Gastroesophageal sphincter (tissue), 4 donors: ENCODE results near the gene WNT11. TPM values are rescaled to one million over a fixed set of nuclear protein-coding genes. Genes with fewer than 3 reads are reported as not detected.

Source experiments
- ATAC-seq: fragments of 150-250 bp; one replicate; pipeline ENCODE4 v1.9.1; 2016; ENCODE audit warnings: mild to moderate bottlenecking, moderate library complexity
- H3K27ac ChIP-seq, 4 donors: fragments of 200-600 bp; sonication (generic) in 3 of 4; 1 replicate in 3 of 4; 2 replicates in 1 of 4; pipeline ENCODE4 v1.5.1; 2016 to 2019
- H3K27me3 ChIP-seq: fragments of 200-600 bp; sonication (generic); one replicate; pipeline ENCODE4 v1.5.1; 2019
- H3K36me3 ChIP-seq, 2 donors: fragments of 200-600 bp; sonication (generic); one replicate each; pipeline ENCODE4 v1.5.1; 2019; ENCODE audit warnings: control low read depth in 1 of 2
- H3K4me1 ChIP-seq, 3 donors: fragments of 200-600 bp; sonication (generic); 1 replicate in 2 of 3; 2 replicates in 1 of 3; pipeline ENCODE4 v1.5.1; 2016 to 2019; ENCODE audit warnings: control low read depth in 2 of 3
- H3K4me3 ChIP-seq, 2 donors: fragments of 200-600 bp; sonication (generic); one replicate each; pipeline ENCODE4 v1.5.1; 2019; ENCODE audit warnings: mild to moderate bottlenecking in 1 of 2, moderate library complexity in 1 of 2
- H3K9me3 ChIP-seq, 3 donors: fragments of 200-600 bp; sonication (generic); one replicate each; pipeline ENCODE4 v1.5.1; 2017 to 2019; ENCODE audit warnings: control low read depth in 2 of 3
- CTCF ChIP-seq, 4 experiments: fragments of 200-600 bp in 2 of 4; fragments of 450-650 bp in 2 of 4; sonication (generic) in 1 of 4; IDR thresholded peaks; one replicate each; pipeline ENCODE4 v1.5.1; 2017 to 2019; ENCODE audit warnings: antibody characterized with exemption in 4 of 4, mild to moderate bottlenecking in 2 of 4, moderate library complexity in 2 of 4
- EP300 ChIP-seq: sonication (generic); formaldehyde crosslinking; IDR thresholded peaks from one replicate; pipeline ENCODE4 v1.6.1; 2017; ENCODE audit warnings: antibody characterized with exemption, mild to moderate bottlenecking
- POLR2A ChIP-seq, 2 donors: fragments of 450-650 bp; IDR thresholded peaks; one replicate each; pipeline ENCODE4 v1.6.1; 2017; ENCODE audit warnings: antibody characterized with exemption in 2 of 2, mild to moderate bottlenecking in 2 of 2, moderate library complexity in 1 of 2
- POLR2AphosphoS5 ChIP-seq: sonication (generic); formaldehyde crosslinking; IDR thresholded peaks from one replicate; pipeline ENCODE4 v1.6.1; 2017; ENCODE audit warnings: antibody characterized with exemption
- WGBS, 2 donors: methylation state at CpG; one replicate each; pipeline ENCODE4 v1.1.5; 2018; ENCODE audit warnings: low coverage in 1 of 2; 5-methylcytosine and 5-hydroxymethylcytosine counted together
- total RNA-seq, 4 donors: library from RNA; depleted of rRNA; stranded (reverse); fragments of >200 nt; gene quantifications; one replicate each; pipeline ENCODE4 v1.1.0, GENCODE V29; 2016

Gene WNT11
- total RNA-seq, 4 donors from 2014 or later: 2.5 to 17.1 (median 5.4) TPM

DNA sequence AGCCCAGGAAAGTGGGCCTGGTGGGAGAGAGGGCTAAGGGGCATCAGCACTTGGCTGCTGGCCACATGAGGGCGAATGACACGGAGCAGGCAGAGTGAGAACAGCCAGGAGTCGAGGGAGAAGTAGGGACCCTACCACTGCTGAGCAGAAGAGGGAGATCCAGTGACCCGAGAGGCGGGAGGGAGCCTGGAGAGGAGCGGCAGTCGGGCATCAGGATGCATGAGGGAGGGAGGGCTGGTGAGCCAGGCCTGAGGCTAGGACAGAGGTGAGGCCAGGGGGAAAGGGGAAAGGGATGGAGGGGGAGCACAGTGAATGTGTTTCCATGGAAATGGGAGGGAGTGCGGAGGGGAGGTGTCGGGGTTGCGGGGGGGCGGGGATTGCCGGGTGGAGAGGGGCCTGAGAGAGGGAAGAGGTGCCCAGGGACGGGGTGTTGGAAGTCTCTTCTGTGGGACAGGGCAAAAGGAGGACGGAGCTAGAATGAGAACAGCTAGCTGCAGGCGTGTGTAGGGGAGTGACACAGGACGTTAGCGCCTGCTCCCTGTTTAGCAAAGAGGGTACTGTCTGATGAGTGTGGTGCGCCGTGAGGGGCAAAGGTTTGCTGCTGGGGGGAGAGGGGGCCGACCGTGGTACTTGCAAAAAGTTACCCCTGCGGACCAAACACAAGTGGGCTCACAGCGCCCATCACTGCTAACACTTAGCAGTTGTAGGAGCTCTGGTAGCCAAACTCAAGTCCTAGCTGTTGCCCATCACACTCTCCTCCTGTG, 37.1 kb upstream of the WNT11 start:
- Histone ChIP-seq H3K36me3 (no peaks in the 10 kb centered on the region), H3K4me3 (no peak overlapping the region), H3K4me1 (no peaks in the 10 kb centered on the region), H3K27me3 (peaks cover 9% of the 10 kb centered on the region), H3K27ac (no peak overlapping the region), H3K9me3 (no peaks in the 10 kb centered on the region)
- WGBS, 2 donors: 49 to 50% methylated on average over 15 to 16 of the region's 23 CpGs
- TF ChIP-seq CTCF (IDR thresholded peaks at IDR 0.05) (no peak), POLR2A (IDR thresholded peaks at IDR 0.05) (no peak)
- no peak for ATAC-seq

DNA sequence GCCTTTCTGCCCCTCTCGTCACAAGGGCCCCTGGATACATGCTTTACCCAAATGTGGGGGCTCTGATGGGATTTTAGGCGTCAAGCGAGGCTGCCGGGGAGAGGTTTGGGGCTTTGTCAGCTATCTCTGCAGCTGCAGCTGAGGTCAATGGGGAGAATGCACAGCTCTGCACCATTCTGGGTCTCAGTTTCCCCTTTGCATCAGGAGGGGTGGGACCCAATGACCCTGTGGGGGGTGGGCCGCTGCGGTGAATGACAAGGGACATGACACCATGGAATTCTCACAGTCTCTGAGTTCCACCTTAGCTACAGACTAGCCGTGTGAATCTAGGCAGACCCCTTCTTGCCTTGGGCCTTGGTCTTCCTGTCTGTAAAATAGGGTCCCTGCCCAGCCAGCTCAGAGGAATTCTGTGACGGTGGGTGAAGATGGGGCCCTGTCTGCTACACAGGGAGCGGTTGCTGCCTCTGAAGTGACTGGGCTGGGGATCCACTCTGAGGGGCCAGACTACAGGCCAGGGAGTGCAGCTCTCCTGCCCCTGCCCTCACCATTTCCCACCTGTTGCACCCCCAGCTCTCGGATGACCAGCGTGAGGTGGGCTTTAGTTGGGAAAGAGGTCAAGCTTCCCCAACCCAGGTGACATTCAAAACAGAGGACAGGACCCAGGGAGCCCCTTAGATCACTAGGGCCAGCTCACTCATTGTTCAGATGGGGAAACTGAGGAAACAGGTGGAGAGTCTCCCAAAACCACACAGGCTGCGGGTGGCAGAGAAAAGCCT, 35.9 kb upstream of the WNT11 start:
- TF ChIP-seq POLR2AphosphoS5: no peak
- no peak for TF ChIP-seq POLR2A (IDR thresholded peaks at IDR 0.05)
- no peak for TF ChIP-seq CTCF (IDR thresholded peaks at IDR 0.05)
- TF ChIP-seq EP300: no peak
- no peak for ATAC-seq
- Histone ChIP-seq H3K4me1 (peaks cover 0 to under 1% (median 0%) of the 10 kb centered on the region in 3 donors), H3K36me3 (no peaks in the 10 kb centered on the region), H3K27ac (no peak overlapping the region), H3K9me3 (no peaks in the 10 kb centered on the region), H3K4me3 (no peak overlapping the region), H3K27me3 (peaks cover 9% of the 10 kb centered on the region)
- WGBS, 2 donors: 100% methylated on average over 1 of the region's 12 CpGs; no CpG with 5 or more reads in 1 of the 2 donors

- TF ChIP-seq CTCF (IDR thresholded peaks at IDR 0.05): no peak
- TF ChIP-seq POLR2AphosphoS5: no peak
- TF ChIP-seq POLR2A (IDR thresholded peaks at IDR 0.05): no peak
- no peak for TF ChIP-seq EP300
Measured at GRCh38 chr11:76241243-76242000, 35.1 kb upstream of the WNT11 start.

GRCh38 chr11:76240666-76241065, 34.4 kb upstream of the WNT11 start:
- TF ChIP-seq POLR2AphosphoS5: no peak
- TF ChIP-seq EP300: no peak
- TF ChIP-seq CTCF (IDR thresholded peaks at IDR 0.05): no peak
- no peak for TF ChIP-seq POLR2A (IDR thresholded peaks at IDR 0.05)
- 83 to 95% methylated on average over 3 of the region's 7 CpGs for whole genome bisulfite sequencing, 2 donors
- Histone ChIP-seq H3K4me1 (peaks cover 0 to 10% (median 0%) of the 10 kb centered on the region in 3 donors), H3K27me3 (peaks cover 9% of the 10 kb centered on the region), H3K9me3 (no peaks in the 10 kb centered on the region), H3K27ac (no peak overlapping the region), H3K36me3 (no peaks in the 10 kb centered on the region), H3K4me3 (no peak overlapping the region)
- ATAC-seq: no peak

More at GRCh38 chr11:76241243-76242000, 35.1 kb upstream of the WNT11 start:
- ATAC-seq: no peak
- Histone ChIP-seq H3K4me1 (peaks cover 0 to 8% (median 0%) of the 10 kb centered on the region in 3 donors), H3K9me3 (no peaks in the 10 kb centered on the region), H3K27me3 (peaks cover 9% of the 10 kb centered on the region), H3K27ac (no peak overlapping the region), H3K4me3 (no peak overlapping the region), H3K36me3 (no peaks in the 10 kb centered on the region)
- 67% methylated on average over 1 of the region's 17 CpGs; no CpG with 5 or more reads in 1 of the 2 donors for WGBS, 2 donors
